Measurements from ENCODE around the gene EIF1AX.

GRCh38 chrX:20130357-20130756 lies 11.3 kb downstream of the EIF1AX start:
- TF ChIP-seq POLR2AphosphoS5 (IDR thresholded peaks at IDR 0.05; ENCODE audit: low read depth, low read length): no peak
- TF ChIP-seq CTCF (IDR thresholded peaks at IDR 0.05): no peak
